ENCODE results near the gene OR56A5. TPM values are rescaled to one million over a fixed set of nuclear protein-coding genes. Genes with fewer than 3 reads are reported as not detected.
"Not testable (repeated sequence)": the region's sequence is repeated elsewhere in the genome, so short reads cannot be mapped to it uniquely, and the experiment has no call there.

Gene OR56A5
- not detected for polyA plus RNA-seq (ENCODE audit: insufficient read length in 4 of 4)

DNA sequence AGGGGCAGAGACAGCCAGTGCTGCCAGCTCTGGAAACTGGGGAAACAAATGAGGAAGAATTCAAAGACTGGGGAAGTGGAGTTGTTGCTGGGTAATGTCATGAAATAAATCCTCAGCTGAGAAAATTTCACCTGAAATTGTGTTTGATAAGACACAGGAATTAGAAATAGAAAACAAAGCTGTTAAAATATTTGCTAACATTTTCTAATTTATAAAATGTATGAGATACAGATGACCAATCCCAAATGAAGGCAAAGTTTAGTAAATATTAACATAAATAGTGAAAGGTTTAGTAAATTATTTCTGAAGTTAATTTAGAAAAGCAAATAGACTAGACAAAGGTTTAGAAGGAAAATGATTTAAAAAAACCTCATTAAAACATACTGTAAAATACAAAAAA lies at the start of gene OR56A5:
TSS of gene OR56A5 (minus strand) at position 101 of the 400 bp plus-strand sequence. CDS start at position 101, 0 bp downstream.
- no peak for DNase-seq (ENCODE audit: low read depth in 4 of 4, low spot score in 3 of 4)

DNA sequence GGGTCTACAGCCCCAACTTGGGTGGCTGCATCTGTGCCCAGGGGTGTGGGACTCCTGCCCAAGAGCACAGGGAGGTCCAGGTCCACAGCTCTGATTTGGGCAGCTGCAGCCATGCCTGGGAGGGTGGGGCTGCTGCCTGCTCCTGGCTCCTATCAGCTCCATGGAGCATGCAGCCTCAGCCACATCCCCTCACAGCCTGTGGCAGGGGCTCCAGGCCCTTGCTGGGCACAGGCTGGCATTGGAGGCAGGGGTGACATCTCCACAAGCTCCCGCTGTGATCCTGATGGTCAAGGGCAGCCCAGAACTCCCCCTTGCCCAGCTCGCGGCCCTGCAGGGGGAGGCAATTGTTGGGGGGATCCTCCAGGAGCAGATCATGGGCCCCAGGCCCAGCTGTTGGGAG lies 44.7 kb upstream of the OR56A5 start:
- no peak for DNase-seq (ENCODE audit: low read depth in 4 of 4, low spot score in 3 of 4)

- no peak for DNase-seq (ENCODE audit: low read depth in 4 of 4, low spot score in 3 of 4)
Measured at GRCh38 chr11:6012035-6012668, 43.9 kb upstream of the OR56A5 start.

GRCh38 chr11:6006846-6007245 lies 38.6 kb upstream of the OR56A5 start, which contains the start of gene OR56A4:
TSS of gene OR56A4 (minus strand) at chr11:6006946. CDS start at chr11:6002992, 3,954 bp downstream.
- DNase-seq (ENCODE audit: low read depth in 4 of 4, low spot score in 3 of 4): no peak

DNA sequence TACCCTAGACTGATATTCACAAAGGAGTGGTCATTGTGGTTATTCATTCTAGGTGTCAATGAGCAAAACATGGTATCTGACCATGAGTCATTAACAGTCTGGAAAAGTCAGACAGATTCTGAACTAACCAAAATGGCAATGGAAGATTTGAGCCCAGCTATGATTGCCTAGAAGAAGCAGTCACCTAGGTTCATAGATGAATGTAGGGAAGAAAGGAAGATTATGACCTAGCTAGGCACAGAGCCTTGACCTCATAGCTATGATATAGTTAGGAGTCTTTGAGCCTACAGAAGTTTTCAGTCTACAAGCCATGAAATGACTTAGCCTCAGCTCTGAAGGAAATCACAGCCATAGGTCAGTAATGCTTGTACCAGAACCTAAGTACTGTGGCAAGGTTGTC lies 38.1 kb upstream of the OR56A5 start:
- no peak for DNase-seq (ENCODE audit: low read depth in 4 of 4, low spot score in 3 of 4)

GRCh38 chr11:6002202-6002699 lies 34.0 kb upstream of the OR56A5 start:
- DNase-seq (ENCODE audit: low read depth in 4 of 4, low spot score in 3 of 4): no peak

GRCh38 chr11:5994791-5995190 lies 26.5 kb upstream of the OR56A5 start:
- no peak for DNase-seq (ENCODE audit: low read depth in 4 of 4, low spot score in 3 of 4)

- DNase-seq (ENCODE audit: low read depth in 4 of 4, low spot score in 3 of 4): no peak
Measured at GRCh38 chr11:5992604-5993251, 24.4 kb upstream of the OR56A5 start.

- DNase-seq (ENCODE audit: low read depth in 4 of 4, low spot score in 3 of 4): no peak
Measured at GRCh38 chr11:5992150-5992549, 23.9 kb upstream of the OR56A5 start.

DNA sequence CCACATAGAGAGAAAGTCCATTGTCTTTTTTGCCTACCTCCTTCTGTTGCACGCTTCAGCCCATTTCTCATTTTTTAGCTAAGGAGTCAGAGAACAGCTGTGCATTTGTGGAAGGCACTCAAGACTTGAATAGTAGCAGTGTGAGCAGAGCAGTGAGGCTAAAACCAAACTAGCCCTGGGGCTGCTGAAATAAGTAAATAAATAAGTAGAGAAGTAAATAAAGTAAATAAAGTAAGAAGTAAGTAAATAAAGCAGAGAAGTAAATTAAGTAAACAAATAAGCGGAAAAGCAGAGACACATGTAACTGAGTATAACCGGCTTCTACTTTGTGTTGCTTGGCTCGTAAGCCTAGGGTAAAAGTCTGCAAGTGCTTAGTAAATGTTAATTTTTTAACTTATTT lies 20.9 kb upstream of the OR56A5 start:
- no peak for DNase-seq (ENCODE audit: low read depth in 4 of 4, low spot score in 3 of 4)

DNA sequence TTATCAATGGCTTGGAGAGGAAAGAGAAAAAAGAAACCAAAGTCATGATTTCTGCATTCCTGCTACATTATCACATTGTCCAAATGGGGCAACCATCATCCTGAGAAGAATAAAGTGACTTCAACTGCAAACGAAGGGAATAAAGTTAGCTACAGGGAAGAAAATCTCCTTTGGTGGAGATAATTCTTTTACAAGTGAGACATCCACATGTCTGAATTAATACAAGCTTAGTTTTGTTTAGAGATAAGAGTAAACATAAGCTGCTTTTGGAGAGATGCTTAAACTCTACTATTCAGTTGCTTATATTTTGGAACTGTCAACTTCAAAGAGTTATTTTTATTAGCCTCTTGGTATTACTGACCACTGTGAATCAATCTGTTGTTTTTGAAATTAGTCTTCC lies 18.6 kb upstream of the OR56A5 start, which contains the start of gene OR52L1:
TSS of gene OR52L1 (minus strand) at position 101 of the 400 bp plus-strand sequence. CDS start at position 46, 55 bp downstream.
- no peak for DNase-seq (ENCODE audit: low read depth in 4 of 4, low spot score in 3 of 4)

GRCh38 chr11:5983443-5983842 lies 15.1 kb upstream of the OR56A5 start:
- DNase-seq (ENCODE audit: low read depth in 4 of 4, low spot score in 3 of 4): no peak

DNA sequence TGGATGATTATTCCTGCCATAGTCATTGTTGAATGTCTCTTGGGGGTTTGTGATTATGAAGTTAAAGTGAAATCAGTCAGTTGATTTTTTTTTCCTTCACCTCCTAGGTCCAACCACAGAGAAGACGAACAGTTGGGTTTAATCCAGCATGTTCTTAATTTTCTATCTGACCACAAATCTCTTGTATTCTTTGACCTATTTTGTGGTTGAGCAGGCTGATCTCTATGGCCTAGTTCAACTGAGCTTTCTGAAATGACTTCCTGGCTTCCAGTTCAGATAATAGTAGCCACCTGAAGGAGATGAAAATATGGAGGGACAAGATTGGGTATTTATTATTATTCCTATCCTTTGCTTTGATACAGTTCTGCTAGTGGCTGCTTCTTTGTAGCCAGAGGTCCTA lies 5.2 kb upstream of the OR56A5 start:
- no peak for DNase-seq (ENCODE audit: low read depth in 4 of 4, low spot score in 3 of 4)

DNA sequence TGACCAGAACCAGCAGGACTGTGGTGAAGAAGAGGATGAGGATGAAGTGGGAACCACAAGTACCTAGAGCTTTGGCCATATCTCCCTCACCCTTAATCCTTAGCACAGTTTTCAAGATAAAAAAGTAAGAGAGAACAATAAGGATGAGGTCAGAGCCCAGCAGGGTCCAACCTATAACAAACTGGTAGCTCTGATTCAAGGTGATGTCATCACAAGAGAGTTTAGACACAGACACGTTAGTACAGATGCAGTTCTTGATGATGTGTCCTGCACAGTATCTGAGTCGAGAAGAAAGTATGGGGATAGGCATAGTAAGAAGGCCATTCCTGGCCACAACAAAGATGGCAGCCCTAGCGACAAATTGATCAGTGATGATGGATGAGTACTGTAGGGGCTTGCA lies 586 bp downstream of the OR56A5 start:
- DNase-seq (ENCODE audit: low read depth in 4 of 4, low spot score in 3 of 4): no peak

GRCh38 chr11:5966958-5967357 lies 1.3 kb downstream of the OR56A5 start:
- DNase-seq (ENCODE audit: low read depth in 4 of 4, low spot score in 3 of 4): no peak

DNA sequence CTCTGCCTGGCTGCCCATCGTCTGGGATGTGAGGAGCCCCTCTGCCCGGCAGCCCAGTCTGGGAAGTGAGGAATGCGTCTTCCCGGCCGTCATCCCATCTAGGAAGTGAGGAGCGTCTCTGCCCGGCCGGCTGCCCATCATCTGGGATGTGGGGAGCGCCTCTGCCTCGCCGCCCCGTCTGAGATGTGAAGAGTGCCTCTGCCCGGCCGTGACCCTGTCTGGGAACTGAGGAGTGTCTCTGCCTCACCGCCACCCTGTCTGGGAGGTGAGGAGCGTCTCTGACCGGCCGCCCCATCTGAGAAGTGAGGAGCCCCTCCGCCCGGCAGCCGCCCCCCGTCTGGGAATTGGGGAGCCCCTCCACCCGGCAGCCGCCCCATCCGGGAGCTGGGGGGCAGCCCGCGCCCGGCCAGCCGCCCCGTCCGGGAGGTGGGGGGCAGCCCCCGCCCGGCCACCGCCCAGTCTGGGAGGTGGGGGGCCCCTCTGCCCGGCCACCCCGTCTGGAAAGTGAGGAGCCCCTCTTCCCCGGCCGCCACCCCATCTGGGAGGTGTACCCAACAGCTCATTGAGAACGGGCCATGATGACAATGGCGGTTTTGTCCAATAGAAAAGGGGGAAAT lies 7.5 kb downstream of the OR56A5 start:
- DNase-seq (ENCODE audit: low read depth in 4 of 4, low spot score in 3 of 4): not testable (repeated sequence)

GRCh38 chr11:5955586-5955985 lies 12.7 kb downstream of the OR56A5 start:
- DNase-seq (ENCODE audit: low read depth in 4 of 4, low spot score in 3 of 4): no peak

- DNase-seq (ENCODE audit: low read depth in 4 of 4, low spot score in 3 of 4): no peak
Measured at GRCh38 chr11:5941951-5942350, 26.3 kb downstream of the OR56A5 start, which contains the start of gene OR56A3. TSS of gene OR56A3 (plus strand) at chr11:5942251. CDS start at chr11:5947347, 5,096 bp downstream.

DNA sequence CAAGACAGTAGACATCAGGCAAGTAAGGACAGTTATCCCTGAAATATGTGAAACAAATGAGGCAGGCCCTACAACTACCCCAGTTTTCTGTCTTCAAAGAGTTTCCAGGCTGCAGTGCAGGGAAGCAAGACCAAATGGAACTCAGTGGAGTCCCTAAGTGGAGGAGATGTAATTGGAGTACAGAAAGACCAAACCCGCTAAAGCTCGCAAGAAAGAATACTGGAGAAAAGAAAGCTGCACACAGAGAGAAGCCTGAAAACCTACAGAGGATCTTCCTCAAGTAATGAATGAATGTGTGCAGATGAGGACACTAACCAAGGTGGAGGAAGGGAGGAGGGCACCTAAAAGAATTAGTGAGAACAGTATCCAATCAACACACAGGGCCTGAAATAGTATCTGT lies 27.5 kb downstream of the OR56A5 start:
- no peak for DNase-seq (ENCODE audit: low read depth in 4 of 4, low spot score in 3 of 4)

DNA sequence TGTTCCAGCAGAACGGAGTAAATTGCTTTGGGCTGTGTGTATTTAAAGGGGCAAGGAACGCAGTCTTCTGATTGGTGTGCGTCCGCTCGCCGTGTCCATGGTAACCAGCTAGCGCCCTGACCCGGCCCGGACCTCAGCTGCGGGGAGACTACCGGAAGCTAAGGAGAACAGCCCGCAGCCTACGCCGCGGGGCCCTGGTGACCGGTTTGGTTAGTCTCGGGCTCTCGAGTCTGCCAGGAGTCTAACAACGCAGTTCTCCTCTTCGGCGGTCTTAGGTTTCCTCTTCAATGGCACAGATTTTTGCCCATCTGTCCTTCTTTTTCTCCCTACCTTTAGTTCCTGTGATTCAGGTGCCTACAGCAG lies 29.7 kb downstream of the OR56A5 start:
- DNase-seq (ENCODE audit: low read depth in 4 of 4, low spot score in 3 of 4): no peak

- no peak for DNase-seq (ENCODE audit: low read depth in 4 of 4, low spot score in 3 of 4)
Measured at GRCh38 chr11:5937868-5938602, 30.3 kb downstream of the OR56A5 start.
